ENCODE measurements around the gene NOL9. TPM values are rescaled to one million over a fixed set of nuclear protein-coding genes. Genes with fewer than 3 reads are reported as not detected.

NOL9 gene
- total and polyA plus RNA-seq, 2 of the 13 experiments (the other 11 are each of a cell fraction or from before 2014, with no cell fraction given): 18.0 to 24.7 TPM

- TF ChIP-seq ZBTB2 (CRISPR knock-in tag; IDR thresholded peaks at IDR 0.05; ENCODE audit: low read depth) (no peak), AGO1 (IDR thresholded peaks at IDR 0.05; ENCODE audit: low read depth, low read length, poor library complexity, severe bottlenecking) (no peak), CCDC6 (CRISPR knock-in tag; IDR thresholded peaks at IDR 0.05) (no peak), ZNF350 (CRISPR knock-in tag; IDR thresholded peaks at IDR 0.05; ENCODE audit: borderline replicate concordance, low read depth) (no peak), MZF1 (CRISPR knock-in tag; IDR thresholded peaks at IDR 0.05; ENCODE audit: borderline replicate concordance) (no peak), ZNF678 (CRISPR knock-in tag; IDR thresholded peaks at IDR 0.05) (no peak), ZNF282 (IDR thresholded peaks at IDR 0.05; ENCODE audit: partially characterized antibody) (no peak), TFDP1 (CRISPR knock-in tag; IDR thresholded peaks at IDR 0.05; ENCODE audit: borderline replicate concordance) (no peak), GTF2F1 (IDR thresholded peaks at IDR 0.05; ENCODE audit: low read length) (no peak), HNRNPLL (IDR thresholded peaks at IDR 0.05; ENCODE audit: low read depth, low read length, poor library complexity, severe bottlenecking) (peak; percentile 23), ZBTB34 (CRISPR knock-in tag; IDR thresholded peaks at IDR 0.05) (0 out of 2 replicates have a peak, but pooled peaks have one; percentile 35), TEAD2 (CRISPR knock-in tag; IDR thresholded peaks at IDR 0.05) (no peak), ZNF639 (CRISPR knock-in tag; conservative IDR thresholded peaks at IDR 0.05) (0 out of 2 replicates have a peak, but pooled peaks have one; percentile 33), ZNF782 (CRISPR knock-in tag; IDR thresholded peaks at IDR 0.05; ENCODE audit: borderline replicate concordance) (no peak), LCORL (IDR thresholded peaks at IDR 0.05) (no peak), LCORL (CRISPR knock-in tag; IDR thresholded peaks at IDR 0.05) (peak; percentile 37; the same call in 1 of the 2 replicates), ZHX1 (CRISPR knock-in tag; IDR thresholded peaks at IDR 0.05; ENCODE audit: low read depth) (no peak), ZNF670 (CRISPR knock-in tag; IDR thresholded peaks at IDR 0.05; ENCODE audit: borderline replicate concordance) (no peak), ZNF33B (CRISPR knock-in tag; IDR thresholded peaks at IDR 0.05) (no peak), ZNF547 (CRISPR knock-in tag; IDR thresholded peaks at IDR 0.05) (no peak)
Measured at GRCh38 chr1:6486433-6487011, 67.8 kb downstream of the NOL9 start (continued).
